T-helper 17 cell (primary cell): ENCODE data around the gene MAPKAPK5. TPM values are rescaled to one million over a fixed set of nuclear protein-coding genes. Genes with fewer than 3 reads are reported as not detected.
A peak's percentile ranks its signal among the peaks of the same experiment; 100 is the strongest.
"Not testable (repeated sequence)": the region's sequence is repeated elsewhere in the genome, so short reads cannot be mapped to it uniquely, and the experiment has no call there.

Experiments used
- ATAC-seq: fragments of 150-1000 bp; cut with Tn5 transposase; 2 replicates; pipeline ENCODE4 v1.10.0; 2021; ENCODE audit warnings: mild to moderate bottlenecking, moderate library complexity
- DNase-seq, 3 donors: peaks; one replicate each; pipeline versions ENCODE4 v3.0.0 to v3.0.0-alpha.2; 2020 to 2021
- H3K9me3 ChIP-seq: one replicate; pipeline ENCODE4 v1.7.0; 2013; ENCODE audit warnings: low read length, mild to moderate bottlenecking; ENCODE audit not compliant: control insufficient read depth, poor library complexity, severe bottlenecking
- H3K27ac Mint-ChIP-seq: one replicate; pipeline ENCODE4 v1.8.0; 2022; ENCODE audit warnings: mild to moderate bottlenecking, moderate library complexity, mixed read lengths
- H3K27me3 Mint-ChIP-seq: one replicate; pipeline ENCODE4 v1.8.0; 2022; ENCODE audit warnings: mixed read lengths
- H3K36me3 Mint-ChIP-seq: one replicate; pipeline ENCODE4 v1.8.0; 2022; ENCODE audit warnings: low read depth, mixed read lengths
- H3K4me1 Mint-ChIP-seq: one replicate; pipeline ENCODE4 v1.8.0; 2022; ENCODE audit warnings: mild to moderate bottlenecking, mixed read lengths
- H3K4me3 Mint-ChIP-seq: one replicate; pipeline ENCODE4 v1.8.0; 2022; ENCODE audit warnings: mild to moderate bottlenecking, moderate library complexity, mixed read lengths
- total RNA-seq, 4 donors: library from RNA in 2 of 4; stranded (reverse) in 2 of 4; gene quantifications; one replicate each; pipeline ENCODE4 v1.2.3 and lab custom pipeline; 2022 to 2026

Gene MAPKAPK5
- total RNA-seq, 2 donors from 2014 or later, result 59.8 to 63.7 TPM

GRCh38 chr12:111819191-111820158 is 22.6 kb upstream of the MAPKAPK5 start:
- Mint-ChIP-seq H3K36me3 (peaks cover 2% of the 10 kb centered on the region), H3K27ac (no peak overlapping the region), H3K4me3 (no peak overlapping the region), H3K27me3 (peaks cover 42% of the 10 kb centered on the region), H3K4me1 (no peaks in the 10 kb centered on the region)
- ATAC-seq (no peak), DNase-seq (no peak)
- no peaks in the 10 kb centered on the region for H3K9me3 ChIP-seq

DNA sequence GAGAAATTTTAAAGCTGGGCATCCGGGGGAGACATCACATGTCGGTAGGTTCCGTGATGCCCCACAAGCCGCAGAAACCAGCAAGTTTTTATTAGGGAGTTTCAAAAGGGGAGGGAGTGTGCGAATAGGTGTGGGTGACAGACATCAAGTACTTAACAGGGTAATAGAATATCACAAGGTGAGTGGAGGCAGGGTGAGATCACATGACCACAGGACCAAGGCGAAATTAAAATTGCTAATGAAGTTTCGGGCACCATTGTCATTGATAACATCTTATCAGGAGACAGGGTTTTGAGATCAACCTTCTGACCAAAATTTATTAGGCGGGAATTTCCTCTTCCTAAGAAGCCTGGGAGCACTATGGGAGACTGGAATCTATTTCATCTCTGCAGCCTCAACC is 21.2 kb upstream of the MAPKAPK5 start:
- peaks cover 42% of the 10 kb centered on the region for H3K27me3 Mint-ChIP-seq
- not testable (repeated sequence) for H3K4me3 Mint-ChIP-seq, H3K9me3 ChIP-seq, H3K27ac Mint-ChIP-seq, H3K4me1 Mint-ChIP-seq, DNase-seq, H3K36me3 Mint-ChIP-seq, ATAC-seq

- ATAC-seq (no peak), DNase-seq (no peak)
- Mint-ChIP-seq H3K27me3 (peaks cover 42% of the 10 kb centered on the region), H3K27ac (peak overlapping the region; percentile 39), H3K4me1 (no peaks in the 10 kb centered on the region), H3K4me3 (no peak overlapping the region), H3K36me3 (peaks cover 2% of the 10 kb centered on the region)
- H3K9me3 ChIP-seq, result no peaks in the 10 kb centered on the region
These were observed 19.1 kb upstream of the MAPKAPK5 start for GRCh38 chr12:111822886-111823285.

GRCh38 chr12:111823891-111824290 is 18.1 kb upstream of the MAPKAPK5 start:
- Mint-ChIP-seq H3K4me1 (no peaks in the 10 kb centered on the region), H3K4me3 (no peak overlapping the region), H3K27ac (no peak overlapping the region), H3K36me3 (peaks cover 2% of the 10 kb centered on the region), H3K27me3 (peaks cover 42% of the 10 kb centered on the region)
- no peaks in the 10 kb centered on the region for H3K9me3 ChIP-seq
- DNase-seq (no peak), ATAC-seq (no peak)

DNA sequence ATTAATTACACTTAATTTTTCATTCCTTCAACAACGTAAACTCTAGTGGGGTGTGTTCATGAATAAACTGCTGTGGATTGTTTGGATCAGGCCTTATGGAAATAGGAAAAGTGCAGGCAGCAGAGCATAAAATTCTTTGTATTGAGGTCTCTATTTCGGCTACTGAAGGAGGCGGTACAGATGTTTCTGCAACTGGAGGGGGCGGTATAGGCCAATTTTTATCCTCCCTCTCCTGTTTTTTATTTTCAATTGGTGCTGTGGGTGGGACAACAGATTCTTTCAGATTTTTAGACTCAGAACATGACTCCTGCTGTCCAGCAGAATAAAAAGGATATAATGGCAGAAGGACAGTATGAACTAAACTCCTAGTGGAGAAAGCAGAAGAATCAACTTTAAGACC is 17.7 kb upstream of the MAPKAPK5 start:
- H3K4me1 Mint-ChIP-seq, H3K27ac Mint-ChIP-seq, DNase-seq, H3K36me3 Mint-ChIP-seq, H3K4me3 Mint-ChIP-seq, H3K9me3 ChIP-seq, ATAC-seq: not testable (repeated sequence)
- H3K27me3 Mint-ChIP-seq, result peaks cover 40% of the 10 kb centered on the region

GRCh38 chr12:111825509-111825908 is 16.5 kb upstream of the MAPKAPK5 start:
- DNase-seq (no peak), ATAC-seq (no peak)
- Mint-ChIP-seq H3K27me3 (peaks cover 28% of the 10 kb centered on the region), H3K36me3 (no peaks in the 10 kb centered on the region), H3K4me1 (no peaks in the 10 kb centered on the region), H3K4me3 (no peak overlapping the region), H3K27ac (no peak overlapping the region)
- H3K9me3 ChIP-seq, result no peaks in the 10 kb centered on the region

GRCh38 chr12:111826316-111826715 is 15.7 kb upstream of the MAPKAPK5 start:
- H3K9me3 ChIP-seq, result no peaks in the 10 kb centered on the region
- no peaks in the 10 kb centered on the region for H3K4me1 Mint-ChIP-seq
- H3K36me3 Mint-ChIP-seq, result no peaks in the 10 kb centered on the region
- no peak overlapping the region for H3K27ac Mint-ChIP-seq
- no peak overlapping the region for H3K4me3 Mint-ChIP-seq
- DNase-seq, result no peak
- no peak for ATAC-seq
- H3K27me3 Mint-ChIP-seq, result peaks cover 21% of the 10 kb centered on the region

DNA sequence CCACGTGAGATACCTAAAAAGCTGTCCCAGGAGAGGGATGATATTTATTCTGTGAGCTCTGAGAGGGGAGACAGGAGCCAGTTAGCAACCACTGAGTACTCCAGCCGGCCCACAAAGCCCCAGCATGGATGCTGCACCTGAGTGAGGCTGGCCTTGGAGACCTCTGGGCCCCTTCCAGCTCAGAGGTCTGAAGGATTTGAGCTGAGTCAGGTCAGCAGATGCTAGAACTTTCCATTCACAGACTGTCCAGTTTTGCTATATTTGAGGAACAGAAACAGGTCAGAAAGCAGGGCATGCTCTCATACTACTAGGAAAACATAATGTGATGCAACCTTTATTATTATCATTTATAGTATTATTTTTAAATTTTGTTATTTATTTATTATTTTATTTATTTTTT is 15.0 kb upstream of the MAPKAPK5 start:
- DNase-seq, result no peak
- Mint-ChIP-seq H3K4me1 (no peaks in the 10 kb centered on the region), H3K27ac (no peak overlapping the region), H3K27me3 (peaks cover 14% of the 10 kb centered on the region), H3K36me3 (no peaks in the 10 kb centered on the region), H3K4me3 (no peak overlapping the region)
- ATAC-seq, result no peak
- H3K9me3 ChIP-seq, result no peaks in the 10 kb centered on the region

- H3K27me3 Mint-ChIP-seq, result peaks cover 6% of the 10 kb centered on the region
- no peak overlapping the region for H3K27ac Mint-ChIP-seq
- DNase-seq (no peak), ATAC-seq (no peak)
- H3K4me1 Mint-ChIP-seq, result no peaks in the 10 kb centered on the region
- H3K4me3 Mint-ChIP-seq, result no peak overlapping the region
- no peaks in the 10 kb centered on the region for H3K36me3 Mint-ChIP-seq
- no peaks in the 10 kb centered on the region for H3K9me3 ChIP-seq
These were observed 14.1 kb upstream of the MAPKAPK5 start for GRCh38 chr12:111827907-111828306.

GRCh38 chr12:111828338-111828979 is 13.6 kb upstream of the MAPKAPK5 start:
- no peak overlapping the region for H3K27ac Mint-ChIP-seq
- no peak overlapping the region for H3K4me3 Mint-ChIP-seq
- H3K27me3 Mint-ChIP-seq, result peaks cover under 1% of the 10 kb centered on the region
- ATAC-seq (no peak), DNase-seq (no peak)
- H3K36me3 Mint-ChIP-seq, result no peaks in the 10 kb centered on the region
- H3K9me3 ChIP-seq, result no peaks in the 10 kb centered on the region
- H3K4me1 Mint-ChIP-seq, result no peaks in the 10 kb centered on the region

DNA sequence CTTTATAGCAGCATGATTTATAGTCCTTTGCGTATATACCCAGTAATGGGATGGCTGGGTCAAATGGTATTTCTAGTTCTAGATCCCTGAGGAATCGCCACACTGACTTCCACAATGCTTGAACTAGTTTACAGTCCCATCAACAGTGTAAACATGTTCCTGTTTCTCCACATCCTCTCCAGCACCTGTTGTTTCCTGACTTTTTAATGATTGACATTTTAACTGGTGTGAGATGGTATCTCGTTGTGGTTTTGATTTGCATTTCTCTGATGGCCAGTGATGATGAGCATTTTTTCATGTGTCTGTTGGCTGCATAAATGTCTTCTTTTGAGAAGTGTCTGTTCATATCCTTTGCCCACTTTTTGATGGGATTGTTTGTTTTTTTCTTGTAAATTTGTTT is 12.4 kb upstream of the MAPKAPK5 start:
- not testable (repeated sequence) for H3K4me1 Mint-ChIP-seq, H3K27me3 Mint-ChIP-seq, DNase-seq, H3K9me3 ChIP-seq, H3K27ac Mint-ChIP-seq, H3K4me3 Mint-ChIP-seq, ATAC-seq, H3K36me3 Mint-ChIP-seq

DNA sequence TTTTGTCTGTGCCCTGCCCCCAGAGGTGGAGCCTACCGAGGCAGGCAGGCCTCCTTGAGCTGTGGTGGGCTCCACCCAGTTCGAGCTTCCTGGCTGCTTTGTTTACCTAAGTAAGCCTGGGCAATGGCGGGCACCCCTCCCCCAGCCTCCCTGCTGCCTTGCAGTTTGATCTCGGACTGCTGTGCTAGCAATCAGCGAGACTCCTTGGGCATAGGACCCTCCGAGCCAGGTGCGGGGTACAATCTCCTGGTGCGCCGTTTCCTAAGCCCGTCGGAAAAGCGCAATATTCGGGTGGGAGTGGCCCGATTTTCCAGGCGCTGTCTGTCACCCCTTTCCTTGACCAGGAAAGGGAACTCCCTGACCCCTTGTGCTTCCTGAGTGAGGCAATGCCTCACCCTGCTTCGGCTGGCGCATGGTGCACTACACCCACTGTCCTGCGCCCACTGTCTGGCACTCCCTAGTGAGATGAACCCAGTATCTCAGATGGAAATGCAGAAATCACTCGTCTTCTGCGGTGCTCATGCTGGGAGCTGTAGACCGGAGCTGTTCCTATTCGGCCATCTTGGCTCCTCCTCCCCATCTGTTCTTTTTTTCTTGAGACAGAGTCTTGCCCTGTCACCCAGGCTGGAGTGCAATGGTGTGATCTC is 7.2 kb upstream of the MAPKAPK5 start:
- not testable (repeated sequence) for ATAC-seq, H3K27me3 Mint-ChIP-seq, DNase-seq, H3K9me3 ChIP-seq, H3K36me3 Mint-ChIP-seq
- Mint-ChIP-seq H3K4me1 (peaks cover 13% of the 10 kb centered on the region), H3K4me3 (peak overlapping the region; percentile 25), H3K27ac (peak overlapping the region; percentile 83)

- Mint-ChIP-seq H3K4me1 (peaks cover 19% of the 10 kb centered on the region), H3K27ac (peak overlapping the region; percentile 83), H3K4me3 (peak overlapping the region; percentile 16)
- H3K9me3 ChIP-seq, ATAC-seq, H3K27me3 Mint-ChIP-seq, H3K36me3 Mint-ChIP-seq, DNase-seq: not testable (repeated sequence)
These were observed 6.4 kb upstream of the MAPKAPK5 start for GRCh38 chr12:111835531-111836181.
